Limb (tissue), 2 donors: ENCODE measurements around the gene IDUA.
A peak's percentile ranks its signal among the peaks of the same experiment; 100 is the strongest.
"Not testable (repeated sequence)": the region's sequence is repeated elsewhere in the genome, so short reads cannot be mapped to it uniquely, and the experiment has no call there.

Experiments
- DNase-seq, 2 donors: peaks; one replicate each; pipeline ENCODE4 v3.0.0-alpha.2; 2016; ENCODE audit errors: extremely low spot score in 2 of 2

IDUA gene

DNA sequence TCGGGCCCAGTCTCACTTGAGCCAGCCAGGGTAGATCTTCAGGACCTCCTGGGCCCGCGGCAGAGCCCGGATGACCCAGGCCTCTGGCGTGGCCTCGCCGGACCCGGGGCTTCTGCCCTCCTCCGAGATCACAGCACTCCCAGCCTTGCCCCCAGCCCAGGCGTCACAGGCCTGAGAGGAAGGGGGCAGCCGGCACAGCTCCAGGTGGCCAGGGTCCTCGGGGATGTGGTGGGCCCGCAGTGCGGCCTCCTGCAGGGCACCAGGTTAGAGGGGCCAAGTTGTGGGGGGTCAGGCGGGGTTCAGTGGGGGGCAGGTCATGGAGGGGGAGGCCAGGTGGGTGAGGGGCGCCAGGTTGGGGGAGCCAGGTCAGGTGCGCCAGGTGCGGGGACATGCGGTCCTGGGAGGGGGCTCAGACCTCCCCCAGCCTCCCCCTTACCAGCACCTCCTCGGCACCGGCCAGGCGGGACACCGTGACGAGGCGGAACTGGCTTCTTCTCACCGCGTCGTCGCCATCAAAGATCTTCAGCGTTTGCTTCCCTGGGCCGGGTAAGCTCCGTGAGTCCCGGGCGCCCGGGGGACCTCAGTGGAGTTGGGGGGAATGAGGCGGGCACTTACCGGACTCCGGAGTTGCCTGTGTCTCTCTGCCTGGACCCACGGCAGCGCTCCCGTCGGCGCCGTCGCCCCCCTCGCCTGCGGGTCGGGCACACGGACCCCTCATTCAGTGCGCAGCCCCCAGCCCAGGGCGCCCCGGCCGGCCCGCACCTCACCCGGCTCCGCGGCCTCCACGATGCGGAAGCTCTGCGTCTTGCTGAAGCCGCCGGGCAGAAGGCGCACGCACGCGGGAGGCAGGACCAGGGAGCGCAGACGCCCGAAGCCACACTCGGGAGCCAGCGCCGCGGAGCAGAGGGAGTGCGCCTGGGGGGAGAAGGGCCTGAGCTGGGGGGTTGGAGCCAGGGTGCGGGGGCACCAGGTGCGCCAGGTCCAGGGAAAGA lies 19.4 kb upstream of the IDUA start:
- DNase-seq, result peak in 1 of 2 donors; percentile 54

DNA sequence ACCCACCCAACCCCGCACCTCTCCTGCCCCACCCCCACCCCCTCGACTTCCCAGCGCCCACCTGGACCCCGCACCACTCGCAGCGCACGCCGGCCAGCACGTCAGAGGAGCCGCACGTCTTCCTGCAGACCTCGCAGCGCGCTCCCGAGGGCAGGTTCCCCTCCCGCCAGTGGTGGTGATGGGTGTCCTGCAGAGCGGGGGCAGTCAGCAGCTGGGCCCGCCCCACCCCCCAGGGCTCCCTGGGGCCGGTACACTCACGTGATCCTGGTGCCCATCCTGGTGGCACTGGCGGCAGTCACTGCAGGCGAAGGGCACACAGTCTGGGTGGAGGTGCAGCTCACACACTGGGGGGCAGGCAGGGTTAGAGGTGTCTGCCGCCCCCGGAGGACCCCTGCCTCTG lies 18.6 kb upstream of the IDUA start:
- DNase-seq, result no peak

DNA sequence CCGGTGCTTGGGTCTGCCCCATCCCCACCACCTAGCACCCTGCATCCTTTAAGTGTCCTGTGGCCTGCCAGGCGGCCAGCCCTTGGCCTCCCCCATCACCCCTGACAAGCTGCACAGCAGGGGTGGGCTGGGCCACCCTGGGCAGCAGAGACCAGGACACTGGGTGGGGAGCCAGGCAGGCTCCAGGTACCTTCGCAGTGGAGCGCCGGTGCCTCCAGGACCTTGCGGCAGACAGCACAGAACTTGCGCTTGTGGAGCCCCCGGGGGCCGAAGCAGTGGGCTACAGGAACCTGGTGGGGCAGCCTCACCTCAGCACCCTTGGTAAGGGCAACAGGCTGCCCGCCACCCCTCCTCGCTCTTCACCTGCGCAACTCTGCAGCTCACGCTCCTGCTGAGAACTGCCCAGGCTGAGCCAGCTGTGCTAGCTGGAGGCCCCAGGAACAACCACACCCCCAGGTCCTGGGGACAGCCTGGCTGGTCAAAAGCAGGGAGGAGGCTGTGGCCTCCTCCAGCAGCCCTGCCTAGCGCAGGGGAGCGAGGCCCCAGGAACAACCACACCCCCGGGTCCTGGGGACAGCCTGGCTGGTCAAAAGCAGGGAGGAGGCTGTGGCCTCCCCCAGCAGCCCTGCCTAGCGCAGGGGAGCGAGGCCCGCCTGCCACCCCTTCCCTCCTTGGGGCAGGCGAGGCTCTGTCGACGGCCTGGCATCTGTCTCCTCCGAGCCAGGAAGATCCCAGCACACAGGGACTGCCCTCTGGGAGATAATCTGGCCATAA lies 18.0 kb upstream of the IDUA start:
- no peak for DNase-seq

DNA sequence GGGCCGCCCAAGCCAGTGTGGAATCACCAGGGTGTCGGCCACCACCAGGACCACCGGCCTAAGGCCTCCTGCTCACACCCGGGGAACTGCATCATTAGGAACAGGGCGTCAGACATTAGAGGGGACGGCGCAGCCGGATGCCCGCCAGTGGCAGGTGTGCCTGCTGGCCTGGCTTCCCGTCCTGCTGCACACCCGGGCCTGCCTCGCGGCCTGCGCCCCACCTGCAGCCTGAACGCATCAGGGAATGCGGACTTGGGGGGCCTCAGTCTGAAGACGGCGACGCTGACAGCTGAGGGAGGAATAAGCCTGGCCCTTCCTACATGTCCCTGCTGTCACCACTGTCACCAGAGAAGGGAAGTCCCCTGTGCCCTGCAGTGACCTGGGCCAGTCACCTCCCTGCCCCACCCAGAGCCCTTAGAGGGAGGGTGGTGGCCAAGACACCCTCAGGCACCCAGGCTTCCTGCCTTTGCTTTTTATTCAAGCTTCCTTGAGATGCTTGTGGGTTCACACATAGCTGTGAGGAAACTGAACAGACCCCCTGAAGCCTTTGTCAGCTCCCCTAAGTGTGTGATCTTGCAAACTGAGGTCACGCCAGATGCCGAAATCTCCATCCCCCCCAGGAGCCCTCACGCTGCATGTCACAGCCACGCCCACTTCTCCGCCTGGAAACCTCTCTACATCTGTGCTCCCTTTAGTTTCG lies 16.6 kb upstream of the IDUA start:
- no peak for DNase-seq

DNA sequence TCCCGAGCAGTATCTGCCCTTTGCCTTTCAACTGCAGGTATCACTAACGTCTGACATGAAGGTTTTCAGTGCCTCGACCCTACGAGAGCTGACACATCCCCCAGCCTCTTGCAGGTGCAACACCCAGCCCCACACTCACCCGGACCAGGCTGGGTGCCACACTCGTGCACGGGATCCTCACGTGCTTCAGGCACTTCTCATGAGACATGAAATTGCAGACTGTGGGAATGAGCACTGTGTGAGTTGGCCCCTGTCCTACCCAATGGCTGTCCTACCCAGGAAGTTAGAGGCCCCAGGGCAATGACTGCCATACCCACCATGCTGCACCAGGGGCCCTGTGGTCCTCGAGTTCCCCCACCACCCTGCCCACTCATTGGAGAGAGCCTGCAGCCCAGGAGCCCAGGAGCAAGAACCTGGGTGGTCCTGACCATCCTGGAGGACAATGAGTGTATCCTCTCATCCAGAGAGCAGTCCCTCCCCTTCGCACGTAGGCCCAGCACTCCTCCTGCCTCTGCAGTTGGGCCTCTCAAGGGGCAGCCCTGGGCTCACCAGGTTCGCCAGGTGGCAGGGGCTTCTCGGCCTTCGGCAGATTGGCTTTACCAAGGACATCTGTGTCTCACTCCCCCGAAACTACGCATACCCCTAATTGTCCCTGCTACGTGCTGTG lies 15.9 kb upstream of the IDUA start:
- DNase-seq, result no peak

DNA sequence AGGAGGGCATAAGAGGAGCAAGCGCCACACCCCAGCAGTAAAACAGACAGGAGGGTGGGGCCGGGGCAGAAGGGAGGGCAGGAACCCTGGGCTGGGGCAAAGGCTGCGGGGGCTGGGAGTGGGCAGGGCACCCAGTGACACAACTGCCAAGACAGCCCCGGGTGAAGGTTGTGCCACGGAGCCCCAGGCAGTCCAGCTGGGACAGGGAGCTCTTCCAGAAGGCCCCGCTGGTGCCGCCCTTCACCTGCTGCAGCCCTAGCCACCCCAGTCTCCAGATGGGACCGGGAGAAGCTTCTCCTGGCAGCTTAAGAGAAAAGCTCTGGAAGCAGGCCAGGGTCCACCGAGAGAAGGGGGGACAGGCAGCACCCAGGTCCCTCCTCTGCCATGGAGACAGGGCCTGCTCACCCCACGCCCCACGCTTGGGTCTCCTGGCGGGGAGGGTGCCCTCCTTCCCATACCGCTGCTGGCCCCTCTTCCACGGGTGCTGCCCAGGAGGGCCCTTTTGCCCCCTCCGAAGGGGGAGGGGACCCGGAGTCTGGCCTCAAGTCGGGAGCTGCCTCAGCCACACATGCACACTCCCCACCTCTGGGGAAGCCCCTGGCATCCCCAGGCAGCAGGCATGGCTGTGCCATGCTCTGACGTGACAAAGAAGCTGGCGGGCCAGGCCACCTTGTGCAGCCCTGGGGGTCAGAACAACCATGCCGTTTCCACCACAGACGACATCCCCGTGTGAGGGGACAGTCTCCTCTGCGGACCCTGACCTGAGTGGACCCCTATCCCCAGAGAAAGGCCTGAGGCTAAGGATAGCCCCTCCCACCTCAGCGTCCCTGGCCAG lies 15.0 kb upstream of the IDUA start:
- DNase-seq, result no peak

DNA sequence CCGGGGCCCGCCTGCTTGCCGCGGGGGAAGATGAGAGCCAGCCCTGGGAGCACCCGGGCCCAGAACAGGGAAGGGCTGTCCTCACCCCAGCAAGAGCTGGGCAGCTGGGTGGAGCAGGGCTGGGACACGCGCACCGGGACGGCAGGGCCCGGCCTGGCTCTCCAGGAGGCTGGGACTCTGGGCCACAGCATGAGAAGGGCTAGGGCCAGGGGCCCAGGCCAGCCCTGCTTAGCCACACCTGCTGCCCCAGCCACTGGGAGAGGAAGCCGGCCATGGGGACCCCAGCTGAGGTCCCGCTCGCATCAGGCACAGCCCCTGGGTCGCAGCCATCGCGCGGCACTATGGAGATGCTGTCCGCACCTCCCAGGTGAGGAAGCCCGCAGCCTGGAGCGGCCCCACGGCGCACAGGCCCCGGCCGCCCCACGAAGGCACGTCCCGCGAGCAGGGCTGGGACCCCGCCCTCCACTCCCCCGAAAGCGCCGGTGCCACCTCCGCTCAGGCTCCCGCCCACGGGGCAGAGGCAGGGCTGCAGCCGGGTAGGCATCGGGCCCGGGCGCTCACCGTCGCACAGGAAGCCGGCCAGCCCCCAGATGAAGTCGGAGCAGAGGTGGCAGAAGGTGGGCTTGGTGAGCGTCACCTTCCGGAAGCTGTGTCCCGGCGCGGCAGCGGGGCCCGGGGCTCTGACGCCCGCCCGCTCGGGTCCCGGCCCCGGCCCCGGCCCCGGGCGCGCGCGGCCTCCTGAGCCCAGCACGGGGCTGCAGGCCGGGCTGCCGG lies 14.0 kb upstream of the IDUA start:
- DNase-seq, result no peak

DNA sequence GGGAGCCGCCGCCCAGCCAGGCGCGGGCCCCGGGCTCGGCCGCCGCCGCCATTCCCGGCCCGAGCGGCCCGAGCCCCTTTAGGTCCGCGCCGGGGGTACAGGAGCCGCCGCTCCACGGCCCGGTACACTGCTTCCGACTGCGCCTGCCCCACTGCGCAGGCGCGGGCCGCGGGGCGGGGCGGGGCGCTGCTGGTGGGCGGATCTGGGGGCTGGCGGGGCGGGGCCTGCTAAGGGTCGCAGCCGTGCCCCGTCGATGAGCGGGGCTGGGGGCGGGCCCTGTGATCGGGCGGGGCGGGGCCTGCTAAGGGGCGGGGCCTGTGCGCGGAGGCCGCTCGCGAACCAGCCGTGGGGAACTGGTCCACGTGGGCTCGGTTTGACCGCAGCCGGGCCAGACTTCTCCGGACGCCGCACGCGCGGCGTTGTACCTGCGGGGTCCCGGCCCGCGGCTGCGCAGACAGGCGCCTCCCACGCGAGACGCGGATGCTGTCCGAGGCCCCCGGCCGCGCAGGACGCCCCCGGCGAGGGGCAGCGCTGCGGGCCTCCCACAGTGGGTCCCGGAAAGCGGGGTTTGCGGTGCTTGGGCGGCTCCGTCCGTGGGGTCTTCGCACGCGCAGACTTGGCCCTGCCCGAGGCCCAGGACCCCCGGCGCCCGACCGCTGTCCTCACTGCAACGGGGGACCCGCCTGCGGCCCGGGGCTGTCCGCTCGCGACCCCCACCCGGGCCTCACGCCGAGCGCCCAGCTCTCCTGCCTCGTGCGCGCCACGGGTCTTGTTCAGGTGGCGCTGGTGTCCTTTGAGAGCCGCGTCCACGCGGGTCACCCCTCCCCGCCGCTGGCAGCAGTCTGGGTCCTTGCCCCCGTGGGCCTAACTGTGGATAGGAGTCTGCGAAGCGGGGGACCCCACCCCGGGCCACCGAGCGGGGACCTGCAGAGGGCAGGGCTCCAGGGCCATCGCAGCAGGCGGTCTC lies 13.1 kb upstream of the IDUA start, which contains the start of gene DGKQ:
DGKQ (minus strand) TSS at position 139 of the 967 bp plus-strand sequence; CDS start at position 52, 87 bp downstream.
- peak; percentile 84 to 95 for DNase-seq

DNA sequence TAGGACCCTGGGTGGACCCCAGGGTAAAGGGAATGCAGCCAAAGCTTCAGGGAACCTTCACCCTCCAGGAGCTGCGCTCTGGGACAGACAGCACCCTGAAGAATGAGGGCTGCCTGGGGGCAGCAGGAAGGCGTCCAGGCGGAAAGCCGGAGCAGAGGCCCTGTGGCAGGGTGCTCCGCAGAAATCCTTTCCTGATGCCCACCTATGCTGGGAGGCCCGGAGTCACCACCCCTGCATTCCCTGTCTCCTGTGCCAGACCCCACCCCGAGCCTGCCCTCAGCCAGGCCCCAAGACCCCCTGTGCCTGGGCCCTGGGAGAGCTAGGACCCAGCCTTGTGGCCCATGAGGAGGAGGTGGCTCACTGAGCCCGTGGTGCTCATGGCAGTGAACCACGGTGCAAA lies 12.2 kb upstream of the IDUA start:
- no peak for DNase-seq

DNA sequence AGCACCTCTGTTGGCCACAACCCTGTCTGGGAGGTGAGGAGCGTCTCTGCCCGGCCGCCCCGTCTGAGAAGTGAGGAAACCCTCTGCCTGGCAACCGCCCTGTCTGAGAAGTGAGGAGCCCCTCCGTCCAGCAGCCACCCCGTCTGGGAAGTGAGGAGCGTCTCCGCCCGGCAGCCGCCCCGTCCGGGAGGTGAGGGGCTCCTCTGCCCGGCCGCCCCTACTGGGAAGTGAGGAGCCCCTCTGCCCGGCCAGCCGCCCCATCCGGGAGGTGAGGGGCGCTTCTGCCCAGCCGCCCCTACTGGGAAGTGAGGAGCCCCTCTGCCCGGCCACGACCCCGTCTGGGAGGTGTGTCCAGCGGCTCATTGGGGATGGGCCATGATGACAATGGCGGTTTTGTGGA lies 10.8 kb upstream of the IDUA start:
- not testable (repeated sequence) for DNase-seq

DNA sequence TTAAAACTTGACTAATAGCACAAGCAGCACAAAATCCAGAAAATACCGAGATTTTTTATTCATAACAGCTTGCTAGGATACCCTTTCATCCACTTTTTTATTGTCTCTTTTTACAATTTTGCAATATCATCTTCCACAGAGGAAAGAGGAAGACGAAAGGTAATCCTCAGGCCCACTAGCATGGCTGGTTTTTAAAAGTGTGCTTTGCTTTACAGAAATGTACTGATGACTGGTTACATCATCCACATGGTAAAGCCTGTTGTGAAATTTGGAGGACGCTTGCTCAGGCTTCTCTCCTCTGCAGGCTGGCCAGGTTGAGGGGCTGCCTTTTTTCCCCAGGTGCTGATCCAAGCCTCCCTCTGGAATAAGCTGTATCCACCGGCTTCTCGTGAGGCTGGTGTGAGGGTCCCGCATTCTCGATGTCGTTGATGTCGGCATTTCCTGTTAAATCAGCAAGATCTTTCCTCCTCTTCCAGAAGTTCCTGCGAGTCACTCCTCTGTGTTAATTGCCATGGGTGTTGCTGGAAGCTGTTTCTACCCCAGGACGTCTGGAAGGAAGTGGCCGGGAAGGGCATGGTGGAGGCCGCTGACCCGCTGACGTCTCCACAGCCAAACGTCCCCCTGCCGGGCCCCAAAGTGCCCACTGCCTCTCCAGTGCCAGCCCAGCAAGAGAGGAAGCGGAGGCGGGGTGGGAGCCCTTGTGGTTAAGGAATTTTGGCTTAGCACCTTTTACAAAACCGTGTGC lies 7.7 kb upstream of the IDUA start:
- DNase-seq, result no peak

DNA sequence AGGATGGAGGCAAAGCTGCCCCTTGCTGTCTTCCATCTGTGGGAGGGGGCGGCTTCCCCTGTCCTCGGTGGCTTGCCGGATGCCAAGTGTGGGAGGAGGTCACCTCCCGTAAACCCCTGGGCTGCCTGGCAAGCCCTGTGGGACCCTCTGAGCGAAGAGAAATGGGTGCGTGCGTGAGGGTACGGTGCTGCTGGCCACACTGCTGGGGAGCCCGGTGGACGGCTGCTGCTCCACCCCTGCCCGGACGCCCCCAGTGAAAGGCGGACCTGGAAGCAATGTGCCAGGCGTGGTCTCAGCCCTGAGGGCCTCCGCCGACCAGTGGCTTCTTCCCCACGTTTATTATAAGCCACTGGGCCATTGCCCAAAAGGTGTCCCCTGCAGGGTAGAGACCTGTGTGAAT lies 4.6 kb upstream of the IDUA start:
- no peak for DNase-seq

DNA sequence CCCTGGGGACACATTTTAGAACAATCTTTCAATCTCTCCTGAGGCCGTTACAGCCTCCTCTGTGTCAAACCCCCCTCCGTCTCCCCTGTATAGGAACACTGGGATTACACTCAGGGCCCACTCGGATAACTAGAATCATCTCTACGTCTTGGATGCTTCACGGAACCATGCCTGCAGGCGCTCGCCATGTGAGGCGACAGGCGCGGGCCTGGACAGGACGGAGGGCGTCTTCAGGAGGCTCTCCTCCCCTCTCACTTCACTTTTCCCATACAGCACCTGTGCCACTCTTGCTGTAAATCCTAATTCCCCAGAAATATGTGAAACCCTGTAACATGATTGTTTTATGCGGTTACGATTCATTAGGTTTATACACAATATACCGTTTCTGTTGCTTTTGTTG lies 4.0 kb upstream of the IDUA start:
- DNase-seq, result no peak

DNA sequence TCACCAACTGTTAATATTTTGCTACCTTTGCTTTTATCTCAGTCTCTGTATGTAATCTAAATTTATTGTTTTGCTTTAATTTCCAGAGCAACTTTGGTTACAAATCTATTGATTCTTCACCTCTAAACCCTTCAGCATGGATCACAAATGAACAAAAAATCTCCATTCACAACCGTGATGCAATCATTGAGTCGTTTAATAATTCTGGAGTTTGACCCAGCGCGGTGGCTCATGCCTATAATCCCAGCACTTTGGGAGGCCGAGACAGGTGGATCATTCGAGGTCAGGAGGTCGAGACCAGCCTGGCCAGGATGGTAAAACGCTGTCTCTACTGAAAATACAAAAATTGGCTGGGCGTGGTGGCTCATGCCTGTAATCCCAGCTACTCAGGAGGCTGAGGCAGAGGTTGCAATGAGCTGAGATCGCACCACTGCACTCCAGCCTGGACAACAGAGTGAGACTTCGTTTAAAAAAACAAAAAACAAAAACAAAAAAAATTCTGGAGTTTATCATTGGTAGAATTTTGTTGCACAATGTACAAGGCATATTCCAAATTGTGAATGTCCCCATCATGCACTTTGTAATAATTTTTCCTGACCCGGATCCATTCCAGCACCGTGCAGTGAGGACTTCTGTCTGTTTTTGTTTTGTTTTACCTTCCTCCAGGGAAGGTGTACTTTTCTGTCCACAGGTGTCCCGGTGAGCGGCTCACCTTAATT lies 2.3 kb upstream of the IDUA start:
- no peak for DNase-seq

DNA sequence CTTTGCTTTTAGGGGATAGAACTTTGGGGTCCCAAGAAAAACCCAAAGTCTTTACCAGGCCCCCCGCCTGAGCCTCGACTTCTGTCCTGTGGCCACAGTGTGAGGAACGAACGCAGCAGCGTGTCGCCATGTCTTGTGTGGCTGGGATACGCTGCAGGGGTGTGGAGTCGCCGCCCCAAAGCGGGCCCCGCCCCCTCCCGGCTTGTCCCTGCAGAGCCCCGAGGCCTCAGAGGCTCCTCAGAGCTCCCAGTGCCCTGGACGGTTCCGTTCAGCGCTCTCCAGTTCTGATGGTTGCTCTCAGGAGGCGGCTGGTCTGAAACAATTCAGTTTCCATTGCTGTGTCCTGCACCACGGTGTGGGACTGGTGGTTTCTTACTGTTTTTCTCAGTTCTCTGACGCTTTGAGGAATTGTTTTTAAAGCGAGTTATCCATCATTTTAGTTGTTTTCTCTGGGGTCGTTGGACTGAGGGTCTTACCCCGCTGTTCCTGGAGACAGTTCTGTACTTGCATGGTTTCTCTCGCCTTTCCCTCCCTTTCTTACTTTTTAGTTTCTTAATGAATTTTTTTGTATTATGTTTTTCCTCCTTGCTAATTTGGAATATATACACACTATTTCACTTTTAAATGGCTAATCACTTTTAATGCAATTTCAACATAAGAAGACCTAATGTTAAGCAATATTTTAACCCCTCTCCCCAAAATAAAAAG lies 1.6 kb upstream of the IDUA start:
- DNase-seq, result no peak

DNA sequence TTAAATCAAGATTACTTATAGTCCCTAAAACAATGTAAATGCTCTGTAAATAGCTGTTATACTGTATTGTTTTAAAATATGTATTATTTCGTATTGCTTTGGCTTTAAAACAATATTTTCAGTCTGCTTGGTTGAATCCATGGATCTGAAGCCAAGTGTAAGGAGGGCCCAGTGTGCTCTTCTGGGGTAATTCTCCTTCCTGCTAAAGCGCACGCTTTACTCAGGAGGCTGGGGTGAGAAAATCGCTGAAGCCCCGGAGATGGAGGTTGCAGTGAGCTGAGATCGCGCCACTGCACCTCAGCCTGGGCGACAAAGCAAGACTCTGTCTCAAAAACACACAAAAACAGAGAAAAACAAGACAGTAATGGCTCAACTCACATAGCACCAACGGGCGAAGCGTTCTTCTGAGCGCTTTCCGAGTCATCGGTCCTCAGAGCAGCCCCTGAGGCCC lies 391 bp upstream of the IDUA start:
- DNase-seq, result no peak
